ENCODE data around the gene NDFIP2.

The NDFIP2 gene

GRCh38 chr13:79492918-79493594, 12.1 kb downstream of the NDFIP2 start:
- in situ Hi-C loops (cut with MboI; ENCODE audit: low sequenced_read_pairs) = no loop called here

DNA sequence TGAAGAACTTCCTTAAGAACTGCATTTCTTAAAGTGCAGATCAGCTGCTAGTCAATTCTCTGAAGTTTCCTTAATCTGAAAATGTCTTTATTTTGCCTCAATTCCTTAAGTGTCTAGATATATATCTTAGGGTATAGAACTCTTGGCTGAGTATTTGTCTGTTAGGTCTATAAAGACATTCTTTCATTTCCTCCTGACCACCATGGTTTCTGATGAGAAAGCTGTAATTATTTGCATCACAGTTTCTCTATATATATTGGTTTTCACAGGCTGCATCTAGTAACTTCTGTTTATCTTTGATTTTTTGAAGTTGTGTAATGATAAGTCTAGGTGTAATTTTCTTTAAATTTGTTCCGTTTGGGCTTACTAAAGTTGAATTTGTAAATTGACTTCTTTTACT, 15.2 kb downstream of the NDFIP2 start:
- in situ Hi-C loops (cut with MboI; ENCODE audit: low sequenced_read_pairs) = no loop called here

DNA sequence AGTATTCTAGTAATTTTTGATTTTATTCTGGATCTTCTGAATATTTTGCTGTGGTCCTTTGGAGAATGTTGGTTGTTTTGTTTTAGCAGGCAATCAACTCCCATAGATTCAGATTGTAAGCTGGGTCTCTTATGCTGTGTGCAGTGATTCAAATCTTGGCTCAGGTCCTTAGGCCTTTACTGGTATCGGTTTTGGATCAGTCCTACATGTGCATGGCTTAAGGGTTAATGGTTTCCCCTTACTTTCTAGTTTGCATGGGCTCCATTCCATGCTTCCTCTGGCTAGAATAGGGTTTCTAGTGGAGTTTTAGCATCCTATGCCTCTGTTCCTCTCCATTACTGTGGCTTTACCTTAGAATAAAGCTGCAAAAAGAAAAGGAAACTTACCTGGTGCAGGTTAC, 16.1 kb downstream of the NDFIP2 start:
- in situ Hi-C loops (cut with MboI; ENCODE audit: low sequenced_read_pairs) = no loop called here

DNA sequence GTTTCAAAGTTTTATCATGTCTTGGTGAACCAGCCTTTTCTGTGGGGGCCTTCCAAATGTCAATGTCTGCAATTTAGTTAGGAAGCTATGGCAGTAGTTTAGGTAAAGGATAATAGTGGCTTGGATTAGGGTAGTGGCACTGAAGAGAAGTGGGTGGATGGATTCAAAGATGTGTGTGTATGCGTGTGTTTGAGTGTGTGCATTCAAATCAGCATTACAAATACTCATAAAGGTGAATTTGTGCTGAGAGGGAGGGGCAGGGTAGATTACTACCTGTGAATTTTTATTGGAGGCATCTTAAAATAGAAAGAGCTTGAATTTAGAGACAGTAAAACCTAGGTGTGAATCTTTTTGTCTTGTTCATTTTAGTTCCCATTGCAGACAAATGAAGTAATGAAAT, 16.9 kb downstream of the NDFIP2 start:
- in situ Hi-C loops (cut with MboI; ENCODE audit: low sequenced_read_pairs) = no loop called here

DNA sequence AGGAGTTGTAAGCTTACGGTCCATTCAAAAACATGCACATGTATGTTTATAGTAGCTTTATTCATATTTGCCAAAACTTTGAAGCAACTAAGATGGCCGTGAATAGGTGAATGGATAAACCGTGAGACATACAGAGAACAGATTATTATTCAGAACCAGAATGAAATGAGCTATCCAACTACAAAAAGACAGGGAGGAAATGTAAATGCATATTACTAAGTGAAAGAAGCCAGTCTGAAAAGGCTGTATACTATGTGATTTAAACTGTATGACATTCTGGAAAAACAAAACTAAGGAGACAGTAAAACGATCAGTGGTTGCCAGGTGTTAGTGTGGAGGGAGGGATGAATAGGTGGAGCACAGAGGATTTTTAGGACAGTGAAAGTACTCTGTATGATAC, 19.9 kb downstream of the NDFIP2 start:
- in situ Hi-C loops (cut with MboI; ENCODE audit: low sequenced_read_pairs) = no loop called here

GRCh38 chr13:79501538-79502232, 20.7 kb downstream of the NDFIP2 start:
- in situ Hi-C loops (cut with MboI; ENCODE audit: low sequenced_read_pairs) = no loop called here

- in situ Hi-C loops (cut with MboI; ENCODE audit: low sequenced_read_pairs) = no loop called here
Observed at GRCh38 chr13:79502859-79503468, 22.0 kb downstream of the NDFIP2 start.

DNA sequence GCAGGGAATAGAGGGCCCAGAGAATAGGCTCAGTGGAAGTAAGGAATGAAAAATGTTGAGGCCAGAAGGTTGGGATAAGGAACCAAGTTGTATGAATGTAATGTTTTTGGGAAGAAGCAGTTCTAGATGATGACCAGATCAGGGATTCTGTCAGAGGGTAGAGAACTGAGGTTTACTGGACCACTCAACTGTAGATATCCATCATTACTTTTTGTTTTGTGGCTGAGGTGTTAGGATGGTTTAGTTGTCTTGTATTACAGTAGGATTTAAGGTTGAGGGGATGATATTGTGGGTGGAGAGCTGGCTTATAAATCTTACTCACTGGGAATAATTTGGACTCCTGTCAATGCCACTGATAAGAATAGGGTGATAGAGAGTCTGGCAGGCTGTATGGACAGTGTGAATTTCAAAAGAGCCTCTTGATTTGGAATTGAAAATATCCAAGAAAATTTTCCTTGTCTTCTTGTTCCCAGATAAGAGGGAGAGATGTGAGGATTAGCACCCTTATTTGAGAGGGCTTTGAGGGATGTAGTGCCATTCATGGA, 22.6 kb downstream of the NDFIP2 start:
- in situ Hi-C loops (cut with MboI; ENCODE audit: low sequenced_read_pairs) = no loop called here

- in situ Hi-C loops (cut with MboI; ENCODE audit: low sequenced_read_pairs) = no loop called here
Observed at GRCh38 chr13:79508224-79508961, 27.4 kb downstream of the NDFIP2 start.

DNA sequence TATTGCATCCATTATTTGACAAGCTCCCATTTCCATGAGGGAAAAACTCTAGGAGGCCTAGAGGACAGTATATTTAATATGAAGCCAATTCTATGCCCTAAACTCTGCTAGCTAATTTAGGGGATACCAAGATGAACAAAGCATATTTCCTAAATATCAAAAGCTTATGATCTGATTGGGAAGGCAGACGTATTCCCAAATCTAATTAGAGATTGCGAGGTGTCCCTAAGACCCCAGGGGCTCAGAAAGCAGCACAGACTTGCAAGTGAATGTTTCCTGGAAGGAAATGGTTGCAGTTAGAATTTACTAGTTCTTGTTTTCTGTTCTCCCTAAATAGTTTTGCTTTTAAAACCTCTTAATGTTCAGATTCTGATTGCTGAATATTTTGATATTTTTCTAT, 30.7 kb downstream of the NDFIP2 start:
- in situ Hi-C loops (cut with MboI; ENCODE audit: low sequenced_read_pairs) = no loop called here

- in situ Hi-C loops (cut with MboI; ENCODE audit: low sequenced_read_pairs) = no loop called here
Observed at GRCh38 chr13:79512950-79513349, 32.0 kb downstream of the NDFIP2 start.

DNA sequence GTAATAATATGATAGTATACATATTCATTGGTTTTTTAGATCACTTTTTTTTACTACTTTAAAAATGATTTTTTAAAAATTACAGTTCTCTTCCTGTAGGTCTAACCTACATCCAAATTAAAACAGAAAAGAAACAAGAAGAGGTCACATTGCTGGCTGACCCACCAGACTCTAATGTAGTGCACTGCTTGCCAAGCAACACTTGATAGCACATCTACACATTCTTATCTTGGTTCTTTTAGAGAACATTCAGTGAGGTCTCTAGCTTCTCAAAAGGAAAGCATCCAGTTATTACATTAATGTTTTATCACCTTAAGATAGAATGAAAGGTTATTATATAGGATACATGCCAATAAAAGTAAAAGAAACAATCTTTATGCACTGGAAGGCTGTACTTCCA, 35.6 kb downstream of the NDFIP2 start:
- in situ Hi-C loops (cut with MboI; ENCODE audit: low sequenced_read_pairs) = no loop called here

- in situ Hi-C loops (cut with MboI; ENCODE audit: low sequenced_read_pairs) = no loop called here
Observed at GRCh38 chr13:79519255-79519654, 38.3 kb downstream of the NDFIP2 start.

DNA sequence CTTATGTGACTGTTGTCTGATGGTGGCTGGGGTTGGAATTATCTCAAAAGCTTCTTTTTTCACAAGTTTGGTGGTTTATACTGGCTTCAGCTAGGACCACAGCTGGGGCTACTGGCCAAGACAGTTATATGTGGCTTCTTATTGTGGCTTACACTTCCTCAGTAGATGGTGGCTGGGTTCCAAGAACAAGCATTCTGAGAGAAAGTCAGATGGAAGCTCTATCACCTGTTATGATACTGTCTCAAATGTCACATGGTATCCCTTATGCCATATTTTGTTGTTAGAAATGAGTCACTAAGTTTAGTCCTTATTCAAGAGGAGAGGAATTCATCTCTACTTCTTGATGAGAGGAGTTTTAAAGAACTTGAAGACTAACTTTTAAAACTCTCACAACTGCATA, 41.6 kb downstream of the NDFIP2 start:
- in situ Hi-C loops (cut with MboI; ENCODE audit: low sequenced_read_pairs) = no loop called here

DNA sequence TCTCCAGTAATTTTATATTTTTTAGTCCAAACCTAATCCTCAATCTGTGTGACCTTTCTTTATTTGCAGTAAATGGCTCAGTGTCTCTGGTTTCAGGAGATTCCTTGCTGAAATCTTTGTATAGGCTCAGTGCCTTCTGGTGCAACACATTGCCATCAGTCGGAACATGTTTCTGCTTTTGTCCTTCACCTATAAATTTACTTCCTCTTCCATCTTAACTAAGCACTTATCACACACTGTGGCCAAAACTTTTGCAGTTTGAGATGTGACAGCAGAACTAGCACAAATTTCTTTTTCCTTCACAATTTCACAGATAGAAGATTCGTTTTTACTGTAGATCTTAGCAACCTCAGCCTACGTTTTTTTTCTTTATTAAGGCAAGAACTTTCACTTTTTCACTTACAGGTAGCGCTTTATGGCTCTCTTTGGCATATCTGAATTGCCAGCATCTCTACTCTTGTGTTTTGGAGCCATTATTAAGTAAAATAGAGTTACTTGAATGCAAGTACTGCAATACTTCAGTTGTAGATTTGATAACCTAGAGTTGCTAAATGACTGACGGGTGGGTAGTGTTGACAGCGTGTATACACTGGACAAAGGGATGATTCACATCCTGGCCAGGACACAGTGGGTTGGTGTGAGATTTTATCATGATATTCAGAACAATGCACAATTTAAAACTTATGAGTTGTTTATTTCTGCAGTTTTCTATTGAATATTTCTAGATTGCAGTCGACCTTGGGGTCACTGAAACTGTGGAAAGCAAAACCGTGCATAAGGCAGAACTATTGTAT, 44.3 kb downstream of the NDFIP2 start:
- in situ Hi-C loops (cut with MboI; ENCODE audit: low sequenced_read_pairs) = no loop called here

DNA sequence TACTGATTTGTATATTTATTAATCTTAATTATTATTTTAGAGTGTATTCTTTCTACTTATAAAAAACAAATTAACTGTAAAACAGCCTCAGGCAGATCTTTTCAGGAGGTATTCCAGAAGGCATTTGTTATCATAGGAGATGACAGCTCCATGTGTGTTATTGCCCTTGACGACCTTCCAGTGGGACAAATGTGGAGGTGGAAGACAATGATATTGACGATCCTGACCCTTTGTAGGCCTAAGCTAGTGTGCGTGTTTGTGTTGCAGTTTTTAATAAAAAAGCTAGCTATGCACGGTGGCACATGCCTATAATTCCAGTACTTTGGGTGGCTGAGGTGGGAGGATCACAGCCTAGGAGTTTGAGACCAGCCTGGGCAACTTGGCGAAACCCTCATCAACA, 46.7 kb downstream of the NDFIP2 start:
- in situ Hi-C loops (cut with MboI; ENCODE audit: low sequenced_read_pairs) = no loop called here

DNA sequence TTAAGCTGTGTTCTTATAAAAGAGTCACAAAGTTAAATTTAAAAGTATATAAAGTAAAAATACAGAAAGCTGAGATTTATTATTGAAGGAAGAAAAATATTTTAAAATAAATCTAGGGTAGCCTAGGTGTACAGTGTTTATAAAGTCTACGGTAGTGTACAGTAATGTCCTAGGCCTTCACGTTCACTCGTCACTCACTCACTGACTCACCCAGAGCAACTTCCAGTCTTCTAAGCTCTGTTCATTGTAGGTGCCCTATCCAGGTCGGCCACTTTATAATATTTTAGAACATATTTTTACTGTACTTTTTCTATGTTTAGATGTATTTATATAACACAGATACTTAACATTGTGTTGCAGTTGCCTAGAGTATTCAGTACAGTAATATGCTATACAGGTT, 47.4 kb downstream of the NDFIP2 start:
- in situ Hi-C loops (cut with MboI; ENCODE audit: low sequenced_read_pairs) = no loop called here

DNA sequence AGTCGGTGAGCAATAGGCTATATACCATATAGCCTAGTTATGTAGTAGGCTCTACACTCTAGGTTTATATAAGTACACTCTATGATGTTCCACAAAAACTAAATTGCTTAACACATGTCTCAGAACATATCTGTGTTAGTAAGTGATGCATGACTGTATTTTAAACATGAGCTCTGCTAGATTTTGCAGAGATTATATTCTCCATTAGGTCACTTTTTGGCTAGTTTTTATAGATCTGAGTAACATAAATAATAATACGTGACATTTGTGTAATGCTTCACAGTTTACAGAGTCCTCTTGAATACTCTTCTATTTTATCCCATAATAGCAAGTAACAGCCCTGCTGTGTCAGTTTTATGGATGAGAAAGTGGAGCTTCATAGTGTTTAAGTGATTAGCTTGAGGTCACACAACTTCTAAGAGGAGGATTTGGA, 47.8 kb downstream of the NDFIP2 start:
- in situ Hi-C loops (cut with MboI; ENCODE audit: low sequenced_read_pairs) = no loop called here

GRCh38 chr13:79529817-79530216, 48.9 kb downstream of the NDFIP2 start:
- in situ Hi-C loops (cut with MboI; ENCODE audit: low sequenced_read_pairs) = no loop called here

GRCh38 chr13:79530270-79530669, 49.3 kb downstream of the NDFIP2 start:
- in situ Hi-C loops (cut with MboI; ENCODE audit: low sequenced_read_pairs) = no loop called here
